HEK293 (cell line): ENCODE data around the gene GTF2F2.

ENCODE experiments used
- CTCF ChIA-PET: fragments of 350-600 bp; formaldehyde crosslinking; extraction: SDS; loops from one replicate; lab custom pipeline; 2021; ENCODE audit warnings: antibody characterized with exemption; lab: Yijun Ruan, JAX
- POLR2A ChIA-PET: fragments of 300-600 bp; formaldehyde crosslinking; extraction: SDS; loops from one replicate; lab custom pipeline; 2020; ENCODE audit warnings: antibody characterized with exemption, inconsistent platforms; lab: Yijun Ruan, JAX
- H3K27ac ChIP-seq: fragments of 200-500 bp; sonication (Bioruptor generic); 2 replicates; pipeline ENCODE4 v1.5.1; 2014; ENCODE audit warnings: low read depth, low read length, control low read depth, inconsistent platforms; ENCODE audit errors: extremely low read depth
- H3K36me3 ChIP-seq, 2 experiments: fragments of 200-500 bp in 1 of 2; sonication (Bioruptor generic) in 1 of 2; 1 replicate in 1 of 2; 2 replicates in 1 of 2; pipeline ENCODE4 v1.5.1; 2014 to 2017; ENCODE audit warnings: inconsistent platforms in 2 of 2, low read length in 2 of 2; ENCODE audit not compliant: control insufficient read depth in 2 of 2, insufficient read depth in 1 of 2
- H3K4me1 ChIP-seq: fragments of 200-500 bp; sonication (Bioruptor generic); 2 replicates; pipeline ENCODE4 v1.5.1; 2014; ENCODE audit warnings: mild to moderate bottlenecking, low read length, inconsistent platforms; ENCODE audit not compliant: control insufficient read depth, insufficient read depth
- H3K4me3 ChIP-seq: 2 replicates; pipeline ENCODE4 v1.5.1; 2011; ENCODE audit warnings: low read depth, mild to moderate bottlenecking, control low read depth, low read length, moderate library complexity
- H3K9me3 ChIP-seq: fragments of 200-500 bp; sonication (Bioruptor generic); 2 replicates; pipeline ENCODE4 v1.5.1; 2014; ENCODE audit warnings: low read depth, low read length, inconsistent platforms; ENCODE audit not compliant: control insufficient read depth, insufficient read depth
- FEZF1 ChIP-seq: fragments of 450-650 bp; formaldehyde crosslinking; IDR thresholded peaks from 2 replicates; pipeline ENCODE4 v1.5.1; 2016; ENCODE audit warnings: missing biosample characterization, missing genetic modification characterization
- GLIS1 ChIP-seq: fragments of 450-650 bp; formaldehyde crosslinking; IDR thresholded peaks from 2 replicates; pipeline ENCODE4 v1.5.1; 2016; ENCODE audit warnings: missing biosample characterization, missing genetic modification characterization
- INSM2 ChIP-seq: fragments of 450-650 bp; formaldehyde crosslinking; IDR thresholded peaks from 2 replicates; pipeline ENCODE4 v1.5.1; 2016; ENCODE audit warnings: missing biosample characterization, missing genetic modification characterization
- KLF1 ChIP-seq: fragments of 450-650 bp; formaldehyde crosslinking; IDR thresholded peaks from 2 replicates; pipeline ENCODE4 v1.5.1; 2016; ENCODE audit warnings: missing biosample characterization, missing genetic modification characterization
- OSR2 ChIP-seq: fragments of 450-650 bp; formaldehyde crosslinking; IDR thresholded peaks from 2 replicates; pipeline ENCODE4 v1.5.1; 2016; ENCODE audit warnings: missing biosample characterization, missing genetic modification characterization
- PRDM1 ChIP-seq: fragments of 450-650 bp; formaldehyde crosslinking; IDR thresholded peaks from 2 replicates; pipeline ENCODE4; 2016; ENCODE audit warnings: missing biosample characterization, missing genetic modification characterization
- SCRT2 ChIP-seq: fragments of 450-650 bp; formaldehyde crosslinking; IDR thresholded peaks from 2 replicates; pipeline ENCODE4 v1.5.1; 2016; ENCODE audit warnings: missing biosample characterization, missing genetic modification characterization
- SP7 ChIP-seq: fragments of 450-650 bp; formaldehyde crosslinking; IDR thresholded peaks from 2 replicates; pipeline ENCODE4 v1.5.1; 2016; ENCODE audit warnings: missing biosample characterization, missing genetic modification characterization
- WT1 ChIP-seq: fragments of 450-650 bp; formaldehyde crosslinking; IDR thresholded peaks from 2 replicates; pipeline ENCODE4 v1.5.1; 2016; ENCODE audit warnings: missing biosample characterization, missing genetic modification characterization
- ZBTB1 ChIP-seq: fragments of 450-650 bp; formaldehyde crosslinking; IDR thresholded peaks from 2 replicates; pipeline ENCODE4 v1.5.1; 2016; ENCODE audit warnings: missing biosample characterization, missing genetic modification characterization
- ZBTB17 ChIP-seq: fragments of 450-650 bp; formaldehyde crosslinking; IDR thresholded peaks from 2 replicates; pipeline ENCODE4 v1.5.1; 2016; ENCODE audit warnings: missing biosample characterization, missing genetic modification characterization
- ZEB2 ChIP-seq: fragments of 450-650 bp; formaldehyde crosslinking; IDR thresholded peaks from 2 replicates; pipeline ENCODE4 v1.5.1; 2016; ENCODE audit warnings: missing biosample characterization, missing genetic modification characterization
- ZFHX2 ChIP-seq: fragments of 450-650 bp; formaldehyde crosslinking; conservative IDR thresholded peaks from 2 replicates; pipeline ENCODE4 v1.5.1; 2016; ENCODE audit warnings: missing biosample characterization, missing genetic modification characterization
- ZNF311 ChIP-seq: fragments of 450-650 bp; formaldehyde crosslinking; IDR thresholded peaks from 2 replicates; pipeline ENCODE4 v1.5.1; 2017; ENCODE audit warnings: missing biosample characterization, missing genetic modification characterization, borderline replicate concordance
- ZNF366 ChIP-seq: fragments of 450-650 bp; formaldehyde crosslinking; conservative IDR thresholded peaks from 2 replicates; pipeline ENCODE4 v1.5.1; 2016; ENCODE audit warnings: missing biosample characterization, missing genetic modification characterization
- ZNF548 ChIP-seq: fragments of 450-650 bp; formaldehyde crosslinking; IDR thresholded peaks from 2 replicates; pipeline ENCODE4 v1.5.1; 2016; ENCODE audit warnings: missing biosample characterization, missing genetic modification characterization
- ZNF555 ChIP-seq: fragments of 450-650 bp; formaldehyde crosslinking; conservative IDR thresholded peaks from 2 replicates; pipeline ENCODE4 v1.5.1; 2017; ENCODE audit warnings: missing biosample characterization, mild to moderate bottlenecking, missing genetic modification characterization, inconsistent platforms
- ZNF600 ChIP-seq: fragments of 450-650 bp; formaldehyde crosslinking; IDR thresholded peaks from 2 replicates; pipeline ENCODE4 v1.5.1; 2016; ENCODE audit warnings: missing biosample characterization, missing genetic modification characterization
- ZNF629 ChIP-seq: fragments of 450-650 bp; formaldehyde crosslinking; IDR thresholded peaks from 2 replicates; pipeline ENCODE4 v1.5.1; 2017; ENCODE audit warnings: missing biosample characterization, missing genetic modification characterization
- ZNF664 ChIP-seq: fragments of 450-650 bp; formaldehyde crosslinking; IDR thresholded peaks from 2 replicates; pipeline ENCODE4 v1.5.1; 2016; ENCODE audit warnings: missing biosample characterization, missing genetic modification characterization
- ZSCAN30 ChIP-seq: fragments of 450-650 bp; IDR thresholded peaks from 2 replicates; pipeline ENCODE4 v1.5.1; 2018; ENCODE audit warnings: missing biosample characterization, mild to moderate bottlenecking, missing genetic modification characterization, moderate library complexity
- TF ChIP-seq, protein P1 (sequence below): fragments of 450-650 bp; formaldehyde crosslinking; IDR thresholded peaks from 2 replicates; pipeline ENCODE4 v1.5.1; 2016; ENCODE audit warnings: missing biosample characterization, missing genetic modification characterization, low read depth
- TF ChIP-seq, protein P2 (sequence below): fragments of 450-650 bp; formaldehyde crosslinking; IDR thresholded peaks from 2 replicates; pipeline ENCODE4 v1.5.1; 2017; ENCODE audit warnings: missing biosample characterization, missing genetic modification characterization

Gene GTF2F2

GRCh38 chr13:45142440-45143345, 22.4 kb downstream of the GTF2F2 start:
- POLR2A ChIA-PET: no interaction called here

DNA sequence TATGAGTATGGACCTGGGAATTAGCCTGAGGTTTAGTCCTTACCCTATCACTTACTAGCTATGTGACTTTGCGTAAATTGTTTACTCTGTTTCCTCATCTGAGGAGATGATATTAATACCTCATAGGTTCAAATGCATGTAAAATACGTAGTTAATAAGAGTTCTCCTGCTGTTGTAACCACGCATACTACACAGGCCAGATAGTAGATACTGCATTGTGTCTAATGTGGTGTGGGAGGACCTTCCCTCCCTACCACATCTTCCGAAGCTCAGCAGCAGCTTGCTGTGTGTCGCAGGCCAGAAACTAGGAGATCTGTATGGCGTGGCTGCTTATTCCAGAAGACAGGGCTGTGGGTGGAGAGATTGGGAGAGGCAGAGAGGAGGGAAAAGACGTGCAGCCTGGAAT, 23.0 kb downstream of the GTF2F2 start:
- H3K4me1 ChIP-seq: peaks cover 3% of the 10 kb centered on the region; the same call in 1 of the 2 replicates
- 0 out of 2 replicates have a peak, but pooled peaks have one; percentile 42 for TF ChIP-seq ZNF600 (tag by site-specific recombination)
- TF ChIP-seq, protein P1, sequence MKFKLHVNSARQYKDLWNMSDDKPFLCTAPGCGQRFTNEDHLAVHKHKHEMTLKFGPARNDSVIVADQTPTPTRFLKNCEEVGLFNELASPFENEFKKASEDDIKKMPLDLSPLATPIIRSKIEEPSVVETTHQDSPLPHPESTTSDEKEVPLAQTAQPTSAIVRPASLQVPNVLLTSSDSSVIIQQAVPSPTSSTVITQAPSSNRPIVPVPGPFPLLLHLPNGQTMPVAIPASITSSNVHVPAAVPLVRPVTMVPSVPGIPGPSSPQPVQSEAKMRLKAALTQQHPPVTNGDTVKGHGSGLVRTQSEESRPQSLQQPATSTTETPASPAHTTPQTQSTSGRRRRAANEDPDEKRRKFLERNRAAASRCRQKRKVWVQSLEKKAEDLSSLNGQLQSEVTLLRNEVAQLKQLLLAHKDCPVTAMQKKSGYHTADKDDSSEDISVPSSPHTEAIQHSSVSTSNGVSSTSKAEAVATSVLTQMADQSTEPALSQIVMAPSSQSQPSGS (tag by site-specific recombination): no peak
- H3K4me3 ChIP-seq: no peak overlapping the region
- H3K27ac ChIP-seq: no peak overlapping the region
- H3K9me3 ChIP-seq: no peaks in the 10 kb centered on the region
- POLR2A ChIA-PET: no interaction called here
- peaks cover 0 to 9% of the 10 kb centered on the region in 2 experiments; a peak in 1 of 3 replicates for H3K36me3 ChIP-seq
- CTCF ChIA-PET: interaction anchor here (1.0 to 1.1 kb wide), 2 partner anchors 19 to 138 kb away, joined by 3 read pairs; no protein-coding TSS in a partner anchor

More at GRCh38 chr13:45142440-45143345, 22.4 kb downstream of the GTF2F2 start:
- Histone ChIP-seq H3K27ac (0 out of 2 replicates have a peak overlapping the region, but pooled peaks have one; percentile 30), H3K4me1 (peaks cover 3% of the 10 kb centered on the region; the same call in 1 of the 2 replicates), H3K4me3 (no peak overlapping the region), H3K9me3 (no peaks in the 10 kb centered on the region), H3K36me3 (peaks cover 0 to 13% of the 10 kb centered on the region in 2 experiments; a peak in 1 of 3 replicates)
- CTCF ChIA-PET: interaction anchor here (1.1 kb wide), 1 partner anchor 19 kb away, joined by 3 read pairs; no protein-coding TSS in a partner anchor
- TF ChIP-seq SP7 (tag by site-specific recombination) (peak; percentile 24; the same call in 1 of the 2 replicates), ZNF664 (tag by site-specific recombination) (0 out of 2 replicates have a peak, but pooled peaks have one; percentile 20), SCRT2 (tag by site-specific recombination) (peak; percentile 75), ZBTB1 (tag by site-specific recombination) (no peak), PRDM1 (tag by site-specific recombination) (0 out of 2 replicates have a peak, but pooled peaks have one; percentile 10), ZEB2 (tag by site-specific recombination) (peak; percentile 73), OSR2 (tag by site-specific recombination) (peak; percentile 22; the same call in 1 of the 2 replicates), ZNF311 (no peak), ZNF548 (no peak), ZNF366 (tag by site-specific recombination) (0 out of 2 replicates have a peak, but pooled peaks have one; percentile 16), ZBTB17 (peak; percentile 52), GLIS1 (no peak), FEZF1 (tag by site-specific recombination) (peak; percentile 67), WT1 (tag by site-specific recombination) (peak; percentile 54; the same call in 1 of the 2 replicates), KLF1 (no peak), ZNF629 (peak; percentile 47; the same call in 1 of the 2 replicates), ZSCAN30 (0 out of 2 replicates have a peak, but pooled peaks have one; percentile 20), INSM2 (tag by site-specific recombination) (peak; percentile 23; the same call in 1 of the 2 replicates), ZNF555 (tag by site-specific recombination) (no peak), ZFHX2 (tag by site-specific recombination) (0 out of 2 replicates have a peak, but pooled peaks have one; percentile 9)
- TF ChIP-seq, protein P2, sequence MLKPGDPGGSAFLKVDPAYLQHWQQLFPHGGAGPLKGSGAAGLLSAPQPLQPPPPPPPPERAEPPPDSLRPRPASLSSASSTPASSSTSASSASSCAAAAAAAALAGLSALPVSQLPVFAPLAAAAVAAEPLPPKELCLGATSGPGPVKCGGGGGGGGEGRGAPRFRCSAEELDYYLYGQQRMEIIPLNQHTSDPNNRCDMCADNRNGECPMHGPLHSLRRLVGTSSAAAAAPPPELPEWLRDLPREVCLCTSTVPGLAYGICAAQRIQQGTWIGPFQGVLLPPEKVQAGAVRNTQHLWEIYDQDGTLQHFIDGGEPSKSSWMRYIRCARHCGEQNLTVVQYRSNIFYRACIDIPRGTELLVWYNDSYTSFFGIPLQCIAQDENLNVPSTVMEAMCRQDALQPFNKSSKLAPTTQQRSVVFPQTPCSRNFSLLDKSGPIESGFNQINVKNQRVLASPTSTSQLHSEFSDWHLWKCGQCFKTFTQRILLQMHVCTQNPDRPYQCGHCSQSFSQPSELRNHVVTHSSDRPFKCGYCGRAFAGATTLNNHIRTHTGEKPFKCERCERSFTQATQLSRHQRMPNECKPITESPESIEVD (tag by site-specific recombination): peak; percentile 88
